Eye (tissue), 1 donor: Measurements from ENCODE around the gene PLEKHN1.
"Not testable (repeated sequence)": the region's sequence is repeated elsewhere in the genome, so short reads cannot be mapped to it uniquely, and the experiment has no call there.

Source experiments
- DNase-seq: peaks from one replicate; pipeline ENCODE4 v3.0.0-alpha.2; 2015

Gene PLEKHN1

DNA sequence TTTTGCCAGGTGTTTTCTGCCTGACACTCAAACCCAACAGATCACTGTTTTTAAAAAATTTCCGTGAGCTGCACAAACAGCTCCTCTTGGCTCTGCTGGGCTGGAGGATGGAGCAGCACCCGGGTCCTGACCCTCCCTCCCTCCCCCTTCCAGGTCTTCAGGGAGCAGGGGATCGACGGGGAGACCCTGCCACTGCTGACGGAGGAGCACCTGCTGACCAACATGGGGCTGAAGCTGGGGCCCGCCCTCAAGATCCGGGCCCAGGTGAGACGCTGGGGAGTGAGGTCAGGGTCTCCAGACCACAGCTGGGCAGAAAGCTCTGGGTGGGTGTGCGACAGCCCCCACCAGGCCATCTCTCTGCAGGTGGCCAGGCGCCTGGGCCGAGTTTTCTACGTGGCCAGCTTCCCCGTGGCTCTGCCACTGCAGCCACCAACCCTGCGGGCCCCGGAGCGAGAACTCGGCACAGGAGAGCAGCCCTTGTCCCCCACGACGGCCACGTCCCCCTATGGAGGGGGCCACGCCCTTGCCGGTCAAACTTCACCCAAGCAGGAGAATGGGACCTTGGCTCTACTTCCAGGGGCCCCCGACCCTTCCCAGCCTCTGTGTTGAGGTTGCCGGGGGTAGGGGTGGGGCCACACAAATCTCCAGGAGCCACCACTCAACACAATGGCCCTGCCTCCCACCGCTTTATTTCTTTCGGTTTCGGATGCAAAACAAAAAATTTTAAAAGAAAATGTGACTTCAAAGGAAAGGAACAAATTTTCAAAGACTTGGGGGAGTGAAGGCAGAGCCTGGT is 22.5 kb upstream of the PLEKHN1 start:
- no peak for DNase-seq

DNA sequence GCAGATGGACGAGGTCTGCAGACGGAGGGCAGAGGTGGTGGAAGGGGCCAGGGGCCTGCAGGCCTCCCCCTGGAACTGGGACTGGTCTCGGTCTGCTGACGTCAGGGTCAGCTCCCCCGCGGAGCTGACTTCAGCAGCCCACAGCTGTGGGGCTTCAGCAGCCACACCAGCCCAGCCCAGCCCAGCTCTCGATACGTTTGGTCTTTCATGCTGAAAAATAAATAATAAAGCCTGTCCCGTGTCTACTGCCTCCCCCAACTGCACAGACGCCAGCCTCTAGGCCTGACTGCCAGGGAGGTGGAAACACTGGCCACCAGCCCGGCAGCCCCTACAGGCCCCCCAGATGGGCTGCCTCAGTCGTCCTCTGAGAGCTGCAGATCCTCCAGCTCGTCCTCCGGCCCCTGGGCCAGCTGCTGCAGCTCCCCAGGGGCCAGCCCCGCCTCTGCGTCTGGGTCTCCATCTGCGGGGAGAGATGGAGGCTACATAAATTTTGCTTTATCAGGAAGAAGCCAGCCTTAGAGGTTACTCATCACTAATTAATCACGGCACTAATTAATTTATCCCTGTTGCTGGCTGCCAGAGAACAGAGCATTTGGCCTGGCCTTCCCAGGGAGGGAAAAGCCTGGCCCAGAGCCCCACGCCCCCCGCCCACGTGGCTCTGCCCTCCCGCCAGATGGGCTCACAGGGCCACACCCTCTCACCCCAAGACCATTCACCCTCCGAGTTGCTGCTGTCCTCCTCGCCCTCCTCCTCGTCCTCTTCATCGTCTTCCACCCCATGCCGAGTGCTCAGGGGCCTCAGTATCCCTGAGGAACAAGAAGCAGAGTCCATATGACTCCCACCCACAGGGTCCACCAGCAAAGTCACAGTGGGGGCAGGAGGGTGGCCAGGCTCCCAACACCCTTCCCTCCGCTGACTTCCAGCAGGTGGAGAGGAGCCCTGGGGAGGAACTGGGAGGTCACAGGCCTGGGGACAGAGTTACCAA is 21.6 kb upstream of the PLEKHN1 start:
- peak; percentile 76 for DNase-seq

DNA sequence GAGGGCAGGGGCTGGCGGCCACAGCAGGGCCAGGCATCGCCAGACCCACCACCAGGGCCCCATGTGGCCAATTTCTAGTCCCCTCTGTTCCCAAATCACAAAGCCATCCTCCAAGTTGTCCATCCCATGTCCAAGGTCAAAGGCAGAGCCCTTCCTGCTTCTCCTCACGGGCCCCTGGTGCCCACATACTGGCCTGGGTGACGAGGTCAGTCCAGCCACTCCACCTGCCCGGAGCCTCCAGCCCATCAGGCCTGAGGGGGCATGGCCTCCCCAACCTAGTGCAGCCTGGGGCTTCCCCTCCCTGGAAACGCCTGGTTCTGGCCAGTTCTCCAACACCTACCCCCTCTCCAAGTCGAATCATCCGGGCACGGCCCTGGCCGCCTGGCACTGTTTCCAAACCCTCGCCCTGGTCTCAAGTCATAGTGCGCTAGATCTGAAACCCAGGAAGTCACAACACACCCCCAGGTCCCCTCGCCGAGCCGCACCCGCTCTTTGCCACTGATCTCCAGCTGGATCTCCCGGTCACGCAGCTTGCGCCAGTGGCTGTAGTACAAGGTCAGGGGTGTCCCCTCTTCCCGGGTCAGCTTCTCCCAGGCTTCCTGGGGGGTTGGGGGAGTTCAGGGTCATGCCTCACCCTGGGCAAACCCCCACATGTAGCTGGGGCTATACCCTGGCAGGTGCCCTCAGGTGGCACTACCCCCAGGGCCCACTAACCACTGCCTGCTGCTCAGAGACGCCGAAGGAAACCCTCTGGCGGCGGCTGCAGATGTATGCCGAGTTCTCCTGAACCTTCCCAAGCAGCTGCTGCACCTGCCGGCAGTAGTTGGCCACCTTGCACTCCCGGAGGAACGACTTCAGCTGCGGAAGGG is 20.4 kb upstream of the PLEKHN1 start:
- no peak for DNase-seq

DNA sequence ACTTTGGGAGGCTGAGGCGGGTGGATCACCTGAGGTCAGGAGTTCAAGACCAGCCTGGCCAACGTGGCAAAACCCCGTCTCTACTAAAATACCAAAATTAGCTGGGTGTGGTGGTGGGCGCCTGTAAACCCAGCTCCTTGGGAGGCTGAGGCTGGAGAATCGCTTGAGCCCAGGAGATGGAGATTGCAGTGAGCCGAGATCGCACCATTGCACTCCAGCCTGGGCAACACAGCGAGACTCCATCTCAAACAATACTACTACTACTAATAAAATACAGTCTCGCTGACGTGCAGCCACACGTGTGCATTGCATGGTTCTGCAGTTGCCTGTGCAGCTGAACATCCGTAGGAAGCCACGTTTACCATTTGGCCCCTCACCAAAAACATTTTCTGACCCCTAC is 19.5 kb upstream of the PLEKHN1 start:
- not testable (repeated sequence) for DNase-seq

DNA sequence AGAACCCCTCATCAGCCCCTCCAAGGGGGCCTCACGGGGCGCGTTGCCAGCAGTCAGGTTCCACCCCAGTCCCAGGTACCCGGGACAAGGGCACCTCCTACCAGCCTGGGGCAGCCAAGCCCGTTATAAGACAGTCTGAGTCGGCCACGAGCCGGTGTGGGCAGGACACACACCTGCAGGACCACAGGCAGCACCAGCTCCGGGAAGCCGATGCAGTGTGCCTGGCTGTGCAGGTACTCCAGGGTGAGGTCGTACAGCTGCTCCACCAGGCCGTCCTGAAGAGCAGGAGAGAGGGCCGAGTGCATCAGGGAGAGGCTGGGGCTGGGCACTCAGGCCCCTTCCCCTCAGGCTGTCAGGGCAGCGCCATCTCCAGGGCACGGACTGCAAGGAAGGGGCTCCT is 18.3 kb upstream of the PLEKHN1 start:
- no peak for DNase-seq

DNA sequence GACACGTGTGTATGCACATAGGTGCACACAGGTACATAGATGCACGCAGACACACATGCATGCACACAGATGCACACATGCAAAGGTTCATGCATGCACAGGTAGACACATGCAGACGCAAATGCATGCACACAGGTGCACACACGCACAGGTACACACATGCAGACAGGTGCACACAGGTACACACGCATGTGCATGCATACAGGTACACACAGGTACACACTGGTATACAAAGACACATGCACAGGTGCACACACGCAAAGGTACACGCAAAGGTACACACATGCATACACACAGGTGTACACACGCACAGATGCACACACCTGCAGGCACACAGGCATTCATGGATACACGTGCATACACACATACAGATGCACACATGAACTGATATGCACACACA is 16.0 kb upstream of the PLEKHN1 start:
- no peak for DNase-seq

DNA sequence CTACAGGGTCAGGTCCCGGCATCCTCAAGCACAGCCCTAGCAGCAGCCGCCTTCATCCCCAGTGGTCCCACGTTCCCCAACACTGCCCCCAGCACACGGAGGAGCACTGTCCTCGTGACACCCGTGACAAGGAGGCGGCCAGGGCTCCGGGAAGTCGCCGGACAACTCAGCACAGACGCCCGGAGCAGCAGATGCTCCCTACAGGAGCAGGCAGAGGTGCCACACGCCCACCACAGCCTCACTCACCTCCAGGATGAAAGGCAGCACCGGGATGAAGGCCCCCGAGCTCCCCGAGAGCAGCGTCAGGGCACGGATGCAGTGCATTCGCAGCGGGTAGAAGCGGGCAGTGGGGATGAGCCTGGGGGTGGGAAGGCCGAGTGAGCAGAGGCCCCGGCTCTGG is 15.4 kb upstream of the PLEKHN1 start:
- no peak for DNase-seq

DNA sequence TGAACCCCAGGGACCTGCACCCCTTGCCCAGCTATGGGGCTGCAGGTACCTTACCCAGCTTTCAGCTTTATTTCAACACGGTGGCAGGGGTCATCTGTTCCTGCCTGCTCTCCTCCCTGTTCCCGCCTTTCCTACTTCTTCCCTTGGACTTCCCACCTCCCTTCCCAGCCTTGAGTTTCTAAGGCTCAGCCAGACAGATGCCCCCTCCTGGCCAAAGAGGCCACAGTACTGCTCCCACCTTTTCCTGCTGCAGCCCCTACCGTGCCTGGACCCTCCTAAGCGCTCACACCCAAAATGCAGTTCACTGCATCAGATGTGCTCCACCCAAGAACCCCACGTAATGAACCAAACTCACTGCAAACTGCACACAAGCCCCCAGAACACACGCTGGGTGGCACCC is 14.9 kb upstream of the PLEKHN1 start:
- no peak for DNase-seq

DNA sequence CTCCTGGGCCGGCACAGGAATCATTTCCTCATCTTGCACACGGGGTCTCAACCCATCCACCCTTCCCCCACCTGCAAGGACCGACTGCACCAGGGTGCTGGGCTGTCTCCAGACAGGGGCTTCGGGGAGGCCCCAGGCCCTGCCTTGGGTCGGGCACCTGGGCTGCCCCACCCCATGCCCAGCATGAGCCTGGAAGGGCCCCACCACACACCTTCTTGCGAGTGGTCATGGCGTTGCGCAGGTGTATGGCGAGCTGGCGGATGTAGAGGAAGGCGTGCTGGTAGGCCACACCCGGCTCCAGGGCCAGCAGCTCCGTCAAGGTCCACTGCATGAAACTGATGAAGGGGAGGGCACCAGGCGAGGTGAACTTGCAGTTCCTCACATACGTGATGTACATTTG is 14.1 kb upstream of the PLEKHN1 start:
- no peak for DNase-seq

DNA sequence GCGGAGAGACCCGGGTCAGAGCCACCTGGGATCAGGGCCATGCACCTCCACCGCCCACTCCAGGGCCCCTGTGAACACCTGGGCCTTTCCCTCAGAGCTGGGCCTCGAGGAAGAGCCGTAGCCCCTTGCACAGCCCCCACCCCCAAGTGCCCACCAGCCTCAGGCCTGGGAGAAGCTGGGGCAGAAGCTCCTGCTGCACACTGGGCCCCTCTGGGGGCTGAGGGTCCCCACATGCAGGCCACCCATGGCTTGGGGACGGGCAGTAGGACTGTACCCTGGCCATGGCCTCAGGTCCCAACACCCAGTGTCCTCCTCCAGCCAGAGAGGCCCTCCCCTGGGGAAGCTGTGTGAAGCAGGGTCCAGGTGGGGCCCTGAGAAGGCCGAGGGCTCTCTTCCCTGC is 13.7 kb upstream of the PLEKHN1 start:
- DNase-seq, result no peak

DNA sequence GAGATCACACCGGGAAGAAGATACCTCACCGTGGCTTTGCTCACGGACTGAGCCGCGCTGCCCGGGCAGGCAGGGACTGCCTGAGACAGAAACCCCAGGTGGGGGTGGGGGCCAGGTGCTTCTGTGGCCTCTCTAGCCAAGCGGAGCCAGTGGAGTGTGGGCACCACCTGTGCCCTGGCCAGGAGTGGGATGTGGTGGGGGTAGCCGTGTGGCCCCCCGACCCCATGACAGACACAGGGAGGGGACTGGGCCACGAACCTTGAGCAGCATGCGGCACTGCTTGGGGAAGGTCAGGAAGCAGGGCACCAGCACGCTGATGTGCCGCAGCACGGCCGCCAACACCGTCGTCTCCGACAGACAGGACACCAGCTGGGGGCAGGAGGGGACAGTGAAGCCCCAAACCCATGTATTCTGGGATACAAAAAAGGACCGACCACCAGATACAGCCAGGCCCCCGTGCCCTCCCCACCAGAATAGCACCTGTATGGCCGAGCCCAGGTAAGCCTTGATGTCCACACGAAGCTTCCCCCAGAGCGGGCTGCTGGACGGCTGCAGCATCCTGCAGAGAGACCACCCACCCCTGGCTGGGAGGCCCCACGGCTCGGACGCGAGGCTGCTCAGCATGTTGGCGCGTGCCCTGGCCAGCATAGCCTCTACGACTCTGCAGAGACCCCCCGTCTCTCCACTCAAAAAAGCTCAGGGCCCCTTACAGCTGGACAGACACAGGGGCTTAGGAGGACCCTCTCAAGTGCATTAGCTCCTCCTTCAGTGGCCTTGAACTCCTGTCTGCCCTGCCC is 12.6 kb upstream of the PLEKHN1 start:
- DNase-seq, result no peak

DNA sequence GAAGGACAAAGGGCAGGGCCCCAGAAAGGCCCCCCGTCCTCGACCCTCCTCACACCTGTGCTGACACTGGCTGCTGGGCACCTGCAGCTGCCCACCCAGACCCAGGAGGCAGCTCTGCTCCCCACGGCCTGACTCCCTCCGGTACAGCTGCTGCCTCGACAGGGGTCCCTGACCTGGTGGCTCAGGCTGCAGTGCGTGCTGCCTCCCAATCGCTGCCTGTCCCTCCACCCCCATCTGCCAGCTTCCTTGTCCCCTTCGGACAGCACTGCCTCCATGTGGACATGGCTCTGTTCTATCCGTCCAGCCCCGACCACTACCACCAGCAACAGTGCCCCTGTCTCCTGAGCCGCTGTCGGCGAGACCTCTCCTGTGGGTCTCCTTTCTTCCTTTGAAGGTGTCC is 11.4 kb upstream of the PLEKHN1 start:
- DNase-seq, result no peak

DNA sequence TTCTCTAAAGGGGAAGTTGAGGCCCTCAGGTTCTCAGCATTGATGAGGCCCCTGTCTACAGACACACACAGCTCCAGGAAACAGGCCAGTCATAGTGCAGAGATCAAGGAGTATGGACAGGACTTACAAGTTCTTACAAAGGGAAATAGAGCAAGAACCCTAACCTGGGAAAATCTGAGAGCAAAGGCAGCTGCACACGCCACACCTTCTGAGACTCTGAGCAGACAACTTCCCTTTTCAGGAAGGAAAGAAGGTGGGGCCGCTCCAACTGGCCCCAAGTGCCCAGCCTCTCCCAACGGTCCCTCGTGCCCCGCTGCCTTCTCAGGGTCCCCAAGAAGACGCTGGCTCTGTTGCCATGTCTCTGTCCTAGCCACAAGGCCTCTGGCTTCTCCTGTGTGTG is 10.8 kb upstream of the PLEKHN1 start:
- DNase-seq, result no peak

DNA sequence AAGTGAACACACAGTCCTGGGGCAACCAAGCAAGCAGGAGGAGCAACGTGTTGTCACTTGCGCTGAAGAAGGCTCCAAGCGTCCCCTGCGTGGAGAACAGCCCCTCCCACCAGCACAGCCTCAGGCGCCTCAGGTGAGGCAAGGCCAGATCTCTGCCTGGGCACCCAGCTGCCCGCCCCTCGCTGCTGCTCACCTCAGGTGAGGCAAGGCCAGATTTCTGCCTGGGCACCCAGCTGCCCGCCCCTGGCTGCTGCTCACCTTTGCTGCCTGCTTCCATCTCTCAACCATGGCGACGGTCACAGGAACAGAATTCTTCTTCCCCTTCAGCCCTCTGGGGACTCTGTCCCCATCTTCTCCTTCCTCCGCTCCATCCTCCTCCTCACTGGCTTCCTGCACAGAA is 9.6 kb upstream of the PLEKHN1 start:
- no peak for DNase-seq

DNA sequence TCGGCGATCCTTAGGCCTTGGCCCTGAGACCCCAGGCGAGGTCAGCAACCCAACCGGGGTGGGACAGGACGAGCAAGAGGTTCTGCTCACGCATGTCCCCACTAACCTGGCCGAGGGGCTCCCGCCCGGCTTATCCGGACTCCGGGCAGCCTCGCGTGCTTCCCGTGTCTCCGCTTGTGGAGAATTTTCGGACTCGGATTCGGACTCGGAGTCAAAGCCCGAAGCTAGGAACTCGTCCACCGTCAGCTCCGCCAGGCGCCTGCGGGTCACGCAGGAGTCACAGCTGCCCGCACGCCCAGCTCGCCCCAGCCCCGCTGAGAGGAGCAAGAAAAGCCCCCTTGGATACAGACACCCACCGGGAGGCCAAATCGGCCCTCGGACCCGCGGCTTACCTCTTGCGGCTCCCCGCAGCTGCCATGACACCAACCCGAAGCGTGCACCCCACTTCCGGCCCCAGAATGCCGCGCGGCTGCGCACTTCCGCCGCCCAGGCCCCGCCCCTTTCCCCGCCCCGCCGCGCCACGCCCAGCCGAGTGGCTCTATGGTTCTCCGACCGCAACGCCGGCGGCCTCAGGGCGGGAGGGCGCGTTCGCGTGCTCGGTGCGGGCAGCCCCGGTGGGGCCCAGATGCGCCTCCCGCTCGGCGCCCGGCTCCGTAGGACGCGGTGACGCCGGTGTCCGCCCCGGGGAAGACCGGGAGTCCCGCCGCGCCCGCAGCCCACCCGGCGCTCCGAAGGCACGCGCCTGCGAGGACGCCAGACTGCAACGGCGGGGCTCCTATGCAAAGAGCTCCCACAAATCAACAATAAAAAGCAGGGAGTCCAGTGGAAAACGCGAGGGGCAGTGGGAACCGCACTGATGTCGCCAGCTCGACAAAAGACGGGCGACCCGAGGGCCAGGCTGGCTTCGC is 7.2 kb upstream of the PLEKHN1 start, which contains the start of gene NOC2L:
TSS of gene NOC2L (minus strand) at position 434 of the 908 bp plus-strand sequence. CDS start at position 418, 16 bp downstream.
- peak; percentile 97 for DNase-seq

DNA sequence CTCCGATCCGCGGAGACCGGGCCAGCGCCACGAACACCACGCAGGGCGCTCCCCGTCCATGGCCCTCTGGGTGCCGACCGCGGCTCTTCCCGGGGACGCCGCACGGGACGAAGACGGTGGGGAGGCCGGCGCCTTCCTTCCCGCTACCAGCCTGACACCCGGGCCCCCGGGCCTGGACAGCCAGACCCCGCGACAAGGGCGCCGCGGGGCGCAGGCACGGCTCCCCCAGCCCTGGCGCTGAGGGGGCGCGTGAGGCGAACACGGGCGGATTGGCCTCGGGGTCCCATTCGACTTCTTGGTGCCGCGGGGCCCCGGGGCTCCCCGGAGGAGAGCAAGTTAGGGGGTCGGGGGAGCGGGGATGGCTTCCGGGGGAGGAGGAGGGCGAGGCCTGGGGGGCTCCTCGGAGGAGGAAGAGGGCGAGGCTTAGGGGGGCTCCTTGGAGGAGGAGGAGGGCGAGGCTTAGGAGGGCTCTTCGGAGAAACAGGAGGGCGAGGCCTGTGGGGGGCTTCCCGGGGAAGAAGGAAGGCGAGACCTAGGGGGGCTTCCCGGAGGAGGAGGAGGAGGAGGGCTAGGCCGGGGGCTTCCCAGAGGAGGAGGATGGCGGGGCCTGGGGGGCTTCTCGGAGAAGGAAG is 6.4 kb upstream of the PLEKHN1 start:
- no peak for DNase-seq

DNA sequence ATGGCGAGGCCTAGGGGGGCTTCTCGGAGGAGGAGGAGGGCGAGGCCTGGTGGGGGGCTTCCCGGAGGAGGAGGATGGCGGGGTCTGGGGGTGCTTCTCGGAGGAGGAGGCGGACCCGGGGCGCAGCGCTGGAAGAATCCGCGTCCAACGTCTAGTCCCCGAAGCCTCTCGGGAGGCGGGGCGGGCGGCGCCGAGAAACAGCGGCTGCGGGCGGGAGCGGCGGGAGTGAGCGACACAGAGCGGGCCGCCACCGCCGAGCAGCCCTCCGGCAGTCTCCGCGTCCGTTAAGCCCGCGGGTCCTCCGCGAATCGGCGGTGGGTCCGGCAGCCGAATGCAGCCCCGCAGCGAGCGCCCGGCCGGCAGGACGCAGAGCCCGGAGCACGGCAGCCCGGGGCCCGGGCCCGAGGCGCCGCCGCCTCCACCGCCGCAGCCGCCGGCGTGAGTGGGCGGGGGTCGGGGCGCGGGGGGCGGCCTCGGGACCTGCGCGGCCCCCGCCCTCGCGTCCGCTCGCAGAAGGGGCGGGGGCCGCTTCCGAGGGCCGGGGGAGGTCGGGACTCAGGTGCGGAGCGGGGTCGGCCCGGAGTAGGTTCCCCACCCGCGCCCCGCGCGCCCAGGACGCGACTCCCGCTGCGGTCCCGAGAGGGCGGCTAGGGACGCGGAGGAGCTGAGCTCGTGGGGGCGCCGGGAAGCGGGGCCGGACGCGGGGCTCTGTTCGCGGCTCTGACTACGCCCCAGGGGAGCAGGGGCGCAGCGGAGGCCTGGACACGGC is 5.7 kb upstream of the PLEKHN1 start, which contains the start of gene KLHL17:
TSS of gene KLHL17 (plus strand) at position 222 of the 769 bp plus-strand sequence. CDS start at position 332, 110 bp downstream.
- peak; percentile 85 for DNase-seq

DNA sequence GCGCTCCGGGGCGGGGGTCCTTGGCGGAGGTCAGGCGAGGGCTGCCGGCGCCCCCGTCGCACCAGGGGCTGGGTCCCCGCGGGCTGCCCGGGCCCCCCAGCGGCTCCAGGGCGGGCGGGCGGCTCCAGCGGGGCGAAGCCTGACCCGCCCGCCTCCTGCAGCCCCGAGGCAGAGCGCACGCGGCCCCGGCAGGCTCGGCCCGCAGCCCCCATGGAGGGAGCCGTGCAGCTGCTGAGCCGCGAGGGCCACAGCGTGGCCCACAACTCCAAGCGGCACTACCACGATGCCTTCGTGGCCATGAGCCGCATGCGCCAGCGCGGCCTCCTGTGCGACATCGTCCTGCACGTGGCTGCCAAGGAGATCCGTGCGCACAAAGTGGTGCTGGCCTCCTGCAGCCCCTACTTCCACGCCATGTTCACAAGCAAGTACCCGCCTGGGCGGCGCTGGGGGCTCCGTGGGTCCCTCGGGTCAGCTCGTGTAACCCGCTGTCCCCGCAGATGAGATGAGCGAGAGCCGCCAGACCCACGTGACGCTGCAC is 5.1 kb upstream of the PLEKHN1 start:
- DNase-seq, result peak; percentile 32
